Epithelial cell of alveolus of lung (primary cell): ENCODE results near the gene SIRT6. TPM values are rescaled to one million over a fixed set of nuclear protein-coding genes. Genes with fewer than 3 reads are reported as not detected.

Experiments
- total RNA-seq: library from RNA; depleted of rRNA; stranded (reverse); fragments of >200 nt; gene quantifications from 2 replicates; pipeline ENCODE4 v1.2.1, GENCODE V29; 2015

Gene SIRT6
- 24.6 and 29.1 TPM in 2 replicates for total RNA-seq

DNA sequence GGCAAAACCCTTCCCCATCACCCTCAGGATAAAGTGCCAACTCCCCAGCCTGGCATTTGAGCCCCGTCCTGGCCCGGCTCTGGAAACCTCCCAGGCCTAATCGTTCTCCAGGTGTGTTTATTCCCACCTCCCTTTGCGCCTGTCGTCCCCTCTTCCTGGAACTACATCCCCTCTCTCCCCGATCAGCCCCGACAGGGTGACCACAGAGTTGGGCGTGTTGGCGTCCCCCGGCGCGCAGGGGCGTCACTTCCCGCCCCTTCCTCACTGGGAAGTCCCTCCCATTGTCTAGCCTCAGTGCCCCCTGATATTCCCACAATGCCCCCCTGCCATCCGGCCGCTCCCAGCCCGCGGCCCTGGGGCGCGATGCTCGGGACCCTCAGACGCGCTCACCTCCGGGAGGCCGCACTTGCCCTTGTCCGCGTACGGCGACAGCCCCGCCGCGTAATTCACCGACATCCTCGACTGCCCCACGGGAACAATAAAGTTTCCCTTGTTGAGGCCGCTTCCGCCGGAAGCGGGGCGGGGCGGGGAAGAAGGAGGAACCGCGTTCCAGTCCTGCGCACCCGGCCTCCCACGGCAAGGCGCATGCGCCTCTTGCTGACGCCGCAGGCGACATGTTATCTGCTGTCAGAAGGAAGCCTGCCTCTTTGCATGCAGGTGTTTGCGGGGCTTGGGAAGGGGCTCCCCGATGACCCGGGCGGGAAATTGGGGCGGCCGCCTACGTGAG, at the start of gene SIRT6, which contains the start of gene ANKRD24:
TSS of gene SIRT6 (minus strand) at position 480 of the 727 bp plus-strand sequence. CDS start at position 456, 24 bp downstream.
TSS of gene ANKRD24 (plus strand) at position 606 of the 727 bp plus-strand sequence. CDS start 3,737 bp downstream, outside the sequence.

DNA sequence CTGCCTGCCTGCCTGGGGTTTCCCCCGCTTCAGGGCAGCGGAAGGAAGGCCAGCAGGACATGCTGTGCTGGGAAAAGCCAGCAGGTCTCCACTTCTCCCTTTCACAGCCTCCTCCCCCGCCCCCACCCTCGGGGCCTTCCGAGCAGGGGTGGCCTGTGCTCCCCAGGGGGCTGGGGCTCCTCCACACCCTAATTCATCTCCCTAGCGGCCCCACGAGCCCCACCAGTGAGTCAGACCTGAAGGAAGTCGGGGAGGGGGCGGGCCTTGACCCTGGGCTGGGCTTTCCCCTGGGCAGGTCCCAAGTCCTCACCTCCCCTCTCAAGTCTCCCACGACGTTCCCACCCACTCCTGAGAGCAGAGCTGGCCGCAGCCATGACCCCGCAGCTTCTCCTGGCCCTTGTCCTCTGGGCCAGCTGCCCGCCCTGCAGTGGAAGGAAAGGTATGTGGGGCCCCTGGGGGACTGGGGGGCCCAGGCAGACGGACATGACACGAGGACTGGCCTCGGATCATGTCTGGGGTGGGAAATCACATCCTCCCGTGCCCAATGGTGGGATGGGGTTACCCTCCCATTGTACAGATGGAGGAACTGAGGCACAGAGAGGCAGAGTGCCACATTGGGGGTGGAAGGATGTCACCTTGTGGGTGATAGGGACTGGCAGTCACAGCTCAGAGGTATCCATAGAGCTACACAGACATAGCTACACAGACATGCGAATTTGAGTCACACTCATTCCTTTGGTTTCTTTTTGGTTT, 47.0 kb upstream of the SIRT6 start, which contains the start of gene EBI3:
TSS of gene EBI3 (plus strand) at position 345 of the 753 bp plus-strand sequence. CDS start at position 373, 28 bp downstream.

Other genes with a start within 250 kb of the SIRT6 start
- gene NMRK2, start 249.5 kb downstream of the SIRT6 start, total RNA-seq = not detected in 2 replicates
- 81.2 and 83.6 TPM in 2 replicates for gene DAPK3, start 211.5 kb downstream of the SIRT6 start, total RNA-seq
- gene EEF2, start 197.1 kb downstream of the SIRT6 start, total RNA-seq = 3,183 and 4,926 TPM in 2 replicates
- 20.0 and 23.9 TPM in 2 replicates for gene PIAS4, start 174.8 kb downstream of the SIRT6 start, total RNA-seq
- gene ZBTB7A, start 115.7 kb downstream of the SIRT6 start, total RNA-seq = 30.4 and 35.6 TPM in 2 replicates
- 180 and 195 TPM in 2 replicates for gene MAP2K2, start 58.4 kb downstream of the SIRT6 start, total RNA-seq
- gene CREB3L3, start 28.9 kb downstream of the SIRT6 start, total RNA-seq = not detected in 2 replicates
- 1.4 TPM in 1 of 2 replicates, not detected in the other for gene ANKRD24, start 126 bp upstream of the SIRT6 start, total RNA-seq
- 0.39 TPM in 1 of 2 replicates, not detected in the other for gene EBI3, start 47.0 kb upstream of the SIRT6 start, total RNA-seq
- 21.5 and 24.9 TPM in 2 replicates for gene YJU2, start 64.5 kb upstream of the SIRT6 start, total RNA-seq
- 2.2 TPM in 1 of 2 replicates, not detected in the other for gene SHD, start 96.7 kb upstream of the SIRT6 start, total RNA-seq
- not detected in 2 replicates for gene TMIGD2, start 119.8 kb upstream of the SIRT6 start, total RNA-seq
- 21.2 and 30.5 TPM in 2 replicates for gene FSD1, start 122.0 kb upstream of the SIRT6 start, total RNA-seq
- gene STAP2, start 156.3 kb upstream of the SIRT6 start, total RNA-seq = 3.0 and 7.1 TPM in 2 replicates
- 2.7 and 4.3 TPM in 2 replicates for gene MPND, start 161.0 kb upstream of the SIRT6 start, total RNA-seq
- 89.3 and 117 TPM in 2 replicates for gene SH3GL1, start 218.0 kb upstream of the SIRT6 start, total RNA-seq
- 9.7 and 15.5 TPM in 2 replicates for gene CHAF1A, start 220.1 kb upstream of the SIRT6 start, total RNA-seq